ENCODE data around the gene ROR2.

GRCh38 chr9:91746357-91746756, 203.7 kb downstream of the ROR2 start:
- TF ChIP-seq CTCF (IDR thresholded peaks at IDR 0.05) = no peak
- TF ChIP-seq POLR2AphosphoS5 (IDR thresholded peaks at IDR 0.05) = no peak
